Measurements from ENCODE around the gene TIMP3.

Gene TIMP3

DNA sequence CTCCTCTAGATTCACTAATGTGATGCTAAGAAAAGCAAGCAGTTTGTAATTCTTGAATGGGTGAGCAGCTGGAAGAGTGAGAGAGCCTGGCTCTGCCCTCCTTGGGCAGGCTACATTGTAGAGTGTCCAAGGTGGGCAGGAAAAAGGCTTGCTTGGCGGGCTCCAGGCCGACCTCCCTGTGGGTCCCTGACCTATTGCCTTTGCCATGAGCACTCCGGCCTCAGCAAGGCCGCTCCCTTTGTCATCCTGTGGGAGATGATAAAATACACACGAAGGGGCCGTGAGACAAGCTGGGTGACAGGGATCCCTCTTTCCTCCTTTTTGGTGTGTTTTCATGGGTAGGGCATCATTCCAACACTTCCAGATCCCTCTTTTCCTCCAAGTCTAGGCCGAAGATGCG is 41.8 kb downstream of the TIMP3 start:
- POLR2A ChIA-PET, result interaction anchor here (0.6 kb wide), 1 partner anchor 293 kb away, joined by 3 read pairs; no protein-coding TSS in a partner anchor
- CTCF ChIA-PET, result no interaction called here

DNA sequence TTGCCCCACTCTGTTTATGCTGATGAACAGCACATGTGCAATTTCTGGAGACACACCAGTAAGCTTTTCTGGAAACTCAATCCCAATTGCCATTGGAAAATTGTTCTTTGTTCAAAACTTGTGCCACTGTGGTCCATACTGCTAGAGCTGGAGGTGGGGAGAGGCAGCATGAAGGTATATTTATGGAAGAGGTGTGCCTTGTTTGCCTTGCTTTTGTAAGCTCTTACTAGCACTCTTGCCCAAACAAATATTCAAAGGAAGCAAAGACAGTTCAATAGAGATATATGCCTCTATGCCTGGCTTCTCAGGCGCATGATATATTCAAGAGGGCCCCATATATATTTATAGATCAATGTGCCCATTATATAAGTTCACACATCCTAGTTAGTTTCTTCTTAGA is 42.7 kb downstream of the TIMP3 start:
- ChIA-PET POLR2A (no interaction called here), CTCF (interaction anchor here (0.8 kb wide), 1 partner anchor 44 kb away, joined by 3 read pairs; no protein-coding TSS in a partner anchor)
- Histone ChIP-seq H3K9me3 (ENCODE audit: control insufficient read depth, insufficient read depth, low read depth, low read length) (no peaks in the 10 kb centered on the region), H3K36me3 (ENCODE audit: control insufficient read depth in 2 of 2, insufficient read depth in 1 of 2, low read length in 2 of 2) (no peaks in the 10 kb centered on the region), H3K27ac (ENCODE audit: extremely low read depth, low read depth, low read length) (no peak overlapping the region), H3K4me1 (ENCODE audit: control insufficient read depth, insufficient read depth, low read length) (peaks cover 9% of the 10 kb centered on the region), H3K4me3 (ENCODE audit: low read depth, low read length) (no peak overlapping the region)
- TF ChIP-seq, protein P1, sequence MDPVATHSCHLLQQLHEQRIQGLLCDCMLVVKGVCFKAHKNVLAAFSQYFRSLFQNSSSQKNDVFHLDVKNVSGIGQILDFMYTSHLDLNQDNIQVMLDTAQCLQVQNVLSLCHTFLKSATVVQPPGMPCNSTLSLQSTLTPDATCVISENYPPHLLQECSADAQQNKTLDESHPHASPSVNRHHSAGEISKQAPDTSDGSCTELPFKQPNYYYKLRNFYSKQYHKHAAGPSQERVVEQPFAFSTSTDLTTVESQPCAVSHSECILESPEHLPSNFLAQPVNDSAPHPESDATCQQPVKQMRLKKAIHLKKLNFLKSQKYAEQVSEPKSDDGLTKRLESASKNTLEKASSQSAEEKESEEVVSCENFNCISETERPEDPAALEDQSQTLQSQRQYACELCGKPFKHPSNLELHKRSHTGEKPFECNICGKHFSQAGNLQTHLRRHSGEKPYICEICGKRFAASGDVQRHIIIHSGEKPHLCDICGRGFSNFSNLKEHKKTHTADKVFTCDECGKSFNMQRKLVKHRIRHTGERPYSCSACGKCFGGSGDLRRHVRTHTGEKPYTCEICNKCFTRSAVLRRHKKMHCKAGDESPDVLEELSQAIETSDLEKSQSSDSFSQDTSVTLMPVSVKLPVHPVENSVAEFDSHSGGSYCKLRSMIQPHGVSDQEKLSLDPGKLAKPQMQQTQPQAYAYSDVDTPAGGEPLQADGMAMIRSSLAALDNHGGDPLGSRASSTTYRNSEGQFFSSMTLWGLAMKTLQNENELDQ (tag by site-specific recombination; IDR thresholded peaks at IDR 0.05; ENCODE audit: low read depth), result no peak
- TF ChIP-seq ZNF146 (tag by site-specific recombination; IDR thresholded peaks at IDR 0.05), result no peak

More for the DNA sequence above, 41.8 kb downstream of the TIMP3 start:
- H3K4me1 ChIP-seq (ENCODE audit: control insufficient read depth, insufficient read depth, low read length), result peaks cover 9% of the 10 kb centered on the region
- no peak overlapping the region for H3K4me3 ChIP-seq (ENCODE audit: low read depth, low read length)
- no peak overlapping the region for H3K27ac ChIP-seq (ENCODE audit: extremely low read depth, low read depth, low read length)
- H3K9me3 ChIP-seq (ENCODE audit: control insufficient read depth, insufficient read depth, low read depth, low read length), result no peaks in the 10 kb centered on the region
- TF ChIP-seq ZNF629 (tag by site-specific recombination; IDR thresholded peaks at IDR 0.05) (no peak), GLIS2 (tag by site-specific recombination; IDR thresholded peaks at IDR 0.05) (no peak), ZNF10 (tag by site-specific recombination; IDR thresholded peaks at IDR 0.05) (no peak), ZNF335 (tag by site-specific recombination; conservative IDR thresholded peaks at IDR 0.05) (no peak), ZNF785 (tag by site-specific recombination; IDR thresholded peaks at IDR 0.05) (no peak), ZNF677 (tag by site-specific recombination; IDR thresholded peaks at IDR 0.05) (no peak), ZNF791 (tag by site-specific recombination; IDR thresholded peaks at IDR 0.05) (no peak), ZNF433 (tag by site-specific recombination; IDR thresholded peaks at IDR 0.05; ENCODE audit: low read depth) (no peak)
- TF ChIP-seq, protein P2, sequence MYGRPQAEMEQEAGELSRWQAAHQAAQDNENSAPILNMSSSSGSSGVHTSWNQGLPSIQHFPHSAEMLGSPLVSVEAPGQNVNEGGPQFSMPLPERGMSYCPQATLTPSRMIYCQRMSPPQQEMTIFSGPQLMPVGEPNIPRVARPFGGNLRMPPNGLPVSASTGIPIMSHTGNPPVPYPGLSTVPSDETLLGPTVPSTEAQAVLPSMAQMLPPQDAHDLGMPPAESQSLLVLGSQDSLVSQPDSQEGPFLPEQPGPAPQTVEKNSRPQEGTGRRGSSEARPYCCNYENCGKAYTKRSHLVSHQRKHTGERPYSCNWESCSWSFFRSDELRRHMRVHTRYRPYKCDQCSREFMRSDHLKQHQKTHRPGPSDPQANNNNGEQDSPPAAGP (tag by site-specific recombination; IDR thresholded peaks at IDR 0.05), result no peak
- TF ChIP-seq, protein P1 (tag by site-specific recombination; IDR thresholded peaks at IDR 0.05; ENCODE audit: low read depth), result no peak
- no peaks in the 10 kb centered on the region for H3K36me3 ChIP-seq (ENCODE audit: control insufficient read depth in 2 of 2, insufficient read depth in 1 of 2, low read length in 2 of 2)

DNA sequence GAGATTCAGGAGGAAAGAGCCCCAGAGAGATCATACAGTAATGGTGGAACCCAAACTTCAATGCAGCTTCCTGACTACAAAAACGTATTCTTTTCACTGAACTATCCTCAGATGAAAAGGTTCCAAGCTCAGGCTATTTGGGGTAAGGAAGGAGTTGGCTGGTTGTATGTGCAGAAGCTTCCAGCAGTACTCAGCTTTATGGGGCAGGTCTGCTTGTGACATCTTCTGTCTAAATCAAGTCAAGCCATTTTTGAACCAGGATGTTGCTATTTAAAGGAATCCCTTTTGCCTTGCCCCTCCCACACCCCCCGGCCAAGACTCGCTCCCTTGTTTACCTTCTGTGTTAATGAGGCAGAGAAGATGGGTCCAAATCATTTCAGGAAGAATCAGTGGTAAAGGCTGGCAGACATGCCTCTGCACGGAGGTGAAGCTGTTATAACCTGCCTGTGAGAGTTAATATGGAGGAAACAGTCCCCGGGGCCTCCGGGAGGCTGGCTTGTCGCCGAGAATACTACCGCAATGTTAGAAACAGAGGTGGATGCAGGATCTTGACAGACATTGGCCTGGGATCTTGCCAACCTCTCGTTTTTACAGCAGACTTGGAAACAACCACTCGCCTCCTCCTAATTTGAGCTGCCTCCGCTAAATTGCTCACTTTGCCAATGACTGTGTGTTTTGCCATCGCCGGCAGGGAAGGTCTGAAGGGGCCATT is 45.4 kb downstream of the TIMP3 start:
- H3K9me3 ChIP-seq (ENCODE audit: control insufficient read depth, insufficient read depth, low read depth, low read length), result no peaks in the 10 kb centered on the region
- ChIA-PET POLR2A (no interaction called here), CTCF (interaction anchor here (0.7 to 1.4 kb wide), 3 partner anchors 10 to 139 kb away, joined by 3 to 6 read pairs (median 3); no protein-coding TSS in a partner anchor)
- no peak overlapping the region for H3K27ac ChIP-seq (ENCODE audit: extremely low read depth, low read depth, low read length)
- H3K4me1 ChIP-seq (ENCODE audit: control insufficient read depth, insufficient read depth, low read length), result peaks cover 9% of the 10 kb centered on the region
- peaks cover 0 to 7% of the 10 kb centered on the region in 2 experiments; a peak in 1 of 3 replicates for H3K36me3 ChIP-seq (ENCODE audit: control insufficient read depth in 2 of 2, insufficient read depth in 1 of 2, low read length in 2 of 2)
- H3K4me3 ChIP-seq (ENCODE audit: low read depth, low read length), result no peak overlapping the region
- no peak for TF ChIP-seq ZNF248 (tag by site-specific recombination; IDR thresholded peaks at IDR 0.05)
- no peak for TF ChIP-seq ZFP37 (tag by site-specific recombination; IDR thresholded peaks at IDR 0.05)
- TF ChIP-seq SP2 (tag by site-specific recombination; IDR thresholded peaks at IDR 0.05), result no peak
- 0 out of 2 replicates have a peak, but pooled peaks have one; percentile 18 for TF ChIP-seq GLIS1 (tag by site-specific recombination; IDR thresholded peaks at IDR 0.05)
- TF ChIP-seq, protein P3, sequence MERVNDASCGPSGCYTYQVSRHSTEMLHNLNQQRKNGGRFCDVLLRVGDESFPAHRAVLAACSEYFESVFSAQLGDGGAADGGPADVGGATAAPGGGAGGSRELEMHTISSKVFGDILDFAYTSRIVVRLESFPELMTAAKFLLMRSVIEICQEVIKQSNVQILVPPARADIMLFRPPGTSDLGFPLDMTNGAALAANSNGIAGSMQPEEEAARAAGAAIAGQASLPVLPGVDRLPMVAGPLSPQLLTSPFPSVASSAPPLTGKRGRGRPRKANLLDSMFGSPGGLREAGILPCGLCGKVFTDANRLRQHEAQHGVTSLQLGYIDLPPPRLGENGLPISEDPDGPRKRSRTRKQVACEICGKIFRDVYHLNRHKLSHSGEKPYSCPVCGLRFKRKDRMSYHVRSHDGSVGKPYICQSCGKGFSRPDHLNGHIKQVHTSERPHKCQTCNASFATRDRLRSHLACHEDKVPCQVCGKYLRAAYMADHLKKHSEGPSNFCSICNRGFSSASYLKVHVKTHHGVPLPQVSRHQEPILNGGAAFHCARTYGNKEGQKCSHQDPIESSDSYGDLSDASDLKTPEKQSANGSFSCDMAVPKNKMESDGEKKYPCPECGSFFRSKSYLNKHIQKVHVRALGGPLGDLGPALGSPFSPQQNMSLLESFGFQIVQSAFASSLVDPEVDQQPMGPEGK (tag by site-specific recombination; IDR thresholded peaks at IDR 0.05), result no peak
- no peak for TF ChIP-seq ZNF404 (tag by site-specific recombination; IDR thresholded peaks at IDR 0.05)
- no peak for TF ChIP-seq HOXA7 (CRISPR knock-in tag; IDR thresholded peaks at IDR 0.05; ENCODE audit: borderline replicate concordance)
- no peak for TF ChIP-seq SCRT2 (tag by site-specific recombination; IDR thresholded peaks at IDR 0.05)
- TF ChIP-seq ZNF214 (tag by site-specific recombination; IDR thresholded peaks at IDR 0.05; ENCODE audit: borderline replicate concordance), result no peak
- TF ChIP-seq, protein P4, sequence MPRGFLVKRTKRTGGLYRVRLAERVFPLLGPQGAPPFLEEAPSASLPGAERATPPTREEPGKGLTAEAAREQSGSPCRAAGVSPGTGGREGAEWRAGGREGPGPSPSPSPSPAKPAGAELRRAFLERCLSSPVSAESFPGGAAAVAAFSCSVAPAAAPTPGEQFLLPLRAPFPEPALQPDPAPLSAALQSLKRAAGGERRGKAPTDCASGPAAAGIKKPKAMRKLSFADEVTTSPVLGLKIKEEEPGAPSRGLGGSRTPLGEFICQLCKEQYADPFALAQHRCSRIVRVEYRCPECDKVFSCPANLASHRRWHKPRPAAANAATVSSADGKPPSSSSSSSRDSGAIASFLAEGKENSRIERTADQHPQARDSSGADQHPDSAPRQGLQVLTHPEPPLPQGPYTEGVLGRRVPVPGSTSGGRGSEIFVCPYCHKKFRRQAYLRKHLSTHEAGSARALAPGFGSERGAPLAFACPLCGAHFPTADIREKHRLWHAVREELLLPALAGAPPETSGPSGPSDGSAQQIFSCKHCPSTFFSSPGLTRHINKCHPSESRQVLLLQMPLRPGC (tag by site-specific recombination; IDR thresholded peaks at IDR 0.05), result no peak

Data from HEK293 (cell line).